AML-193 (cell line): ENCODE data around the gene VARS1.
A peak's percentile ranks its signal among the peaks of the same experiment; 100 is the strongest.
"Not testable (repeated sequence)": the region's sequence is repeated elsewhere in the genome, so short reads cannot be mapped to it uniquely, and the experiment has no call there.

Experiments used
- DNase-seq, 2 experiments: peaks; one replicate each; lab custom pipeline; 2025; lab: John Stamatoyannopoulos, UW

VARS1 gene

GRCh38 chr6:31822036-31822821 lies 26.7 kb upstream of the VARS1 start:
- DNase-seq: peak; percentile 88 to 93

- peak in 1 of 2 experiments; percentile 77 for DNase-seq
These were observed 25.9 kb upstream of the VARS1 start for GRCh38 chr6:31821301-31822035.

GRCh38 chr6:31820399-31820798 lies 24.8 kb upstream of the VARS1 start:
- DNase-seq: not testable (repeated sequence)

GRCh38 chr6:31819871-31820299 lies 24.3 kb upstream of the VARS1 start:
- DNase-seq: no peak

GRCh38 chr6:31817929-31818511 lies 22.5 kb upstream of the VARS1 start:
- DNase-seq: not testable (repeated sequence)

GRCh38 chr6:31817133-31817928 lies 21.8 kb upstream of the VARS1 start:
- DNase-seq: peak; percentile 85 to 86

- no peak for DNase-seq
These were observed 19.7 kb upstream of the VARS1 start, which contains the start of the genes HSPA1A and HSPA1L for GRCh38 chr6:31815025-31815838. Gene HSPA1A (plus strand): TSS chr6:31815543. CDS start chr6:31815757, 214 bp downstream. Gene HSPA1L (minus strand): TSS chr6:31815283. CDS start chr6:31811972, 3,311 bp downstream.

GRCh38 chr6:31814677-31815024 lies 19.1 kb upstream of the VARS1 start:
- no peak for DNase-seq

- no peak for DNase-seq
These were observed 17.9 kb upstream of the VARS1 start for GRCh38 chr6:31813465-31813849.

GRCh38 chr6:31811645-31812044 lies 16.1 kb upstream of the VARS1 start:
- DNase-seq: no peak

- not testable (repeated sequence) for DNase-seq
These were observed 13.0 kb upstream of the VARS1 start for GRCh38 chr6:31808599-31808998.

- DNase-seq: peak; percentile 98
These were observed 11.1 kb upstream of the VARS1 start, which contains the start of gene LSM2 for GRCh38 chr6:31806470-31807272. Gene LSM2 (minus strand): TSS chr6:31806966. CDS start chr6:31806757, 209 bp downstream.

GRCh38 chr6:31805939-31806469 lies 10.5 kb upstream of the VARS1 start:
- no peak for DNase-seq

GRCh38 chr6:31801031-31801927 lies 5.7 kb upstream of the VARS1 start:
- DNase-seq: not testable (repeated sequence)

- no peak for DNase-seq
These were observed 4.2 kb upstream of the VARS1 start for GRCh38 chr6:31799781-31800180.

- DNase-seq: no peak
These were observed 2.0 kb upstream of the VARS1 start for GRCh38 chr6:31797588-31797987.

- no peak for DNase-seq
These were observed 1.4 kb upstream of the VARS1 start for GRCh38 chr6:31796993-31797385.

GRCh38 chr6:31794866-31795615 lies 511 bp downstream of the VARS1 start:
- peak in 1 of 2 experiments; percentile 70 for DNase-seq
